OCI-LY1 (cell line): Measurements from ENCODE around the gene CREB3L2.

Experiments
- H2AFZ ChIP-seq: fragments of 200-600 bp; sonication (generic), shearing (Covaris generic); 2 replicates; pipeline ENCODE4 v1.6.0; 2014; ENCODE audit warnings: antibody characterized with exemption, mild to moderate bottlenecking, low read length
- H3F3A ChIP-seq: fragments of 200-600 bp; sonication (generic), shearing (Covaris generic); 2 replicates; pipeline ENCODE4 v1.6.0; 2014; ENCODE audit warnings: mild to moderate bottlenecking, antibody characterized with exemption, low read length, moderate library complexity; ENCODE audit not compliant: insufficient read depth
- H3K27ac ChIP-seq: fragments of 200-600 bp; sonication (generic); 2 replicates; pipeline ENCODE4 v1.5.1; 2014; ENCODE audit warnings: low read length, mixed run types, mild to moderate bottlenecking, low read depth; ENCODE audit not compliant: poor library complexity, severe bottlenecking
- H3K27me3 ChIP-seq: fragments of 200-600 bp; sonication (generic); 2 replicates; pipeline ENCODE4 v1.6.0; 2014; ENCODE audit warnings: antibody characterized with exemption, mild to moderate bottlenecking, low read length, moderate library complexity; ENCODE audit not compliant: insufficient read depth
- H3K36me3 ChIP-seq: fragments of 200-600 bp; sonication (generic); 2 replicates; pipeline ENCODE4 v1.6.1; 2014; ENCODE audit warnings: mild to moderate bottlenecking, antibody characterized with exemption, low read length, moderate library complexity, mixed read lengths; ENCODE audit not compliant: insufficient read depth
- H3K4me1 ChIP-seq: fragments of 200-600 bp; sonication (generic); 2 replicates; pipeline ENCODE4 v1.5.1; 2014; ENCODE audit warnings: mild to moderate bottlenecking, low read length, moderate library complexity; ENCODE audit not compliant: insufficient read depth, severe bottlenecking
- H3K4me2 ChIP-seq: fragments of 200-600 bp; sonication (generic), shearing (Covaris generic); 2 replicates; pipeline ENCODE4 v1.6.1; 2014; ENCODE audit warnings: low read length
- H3K4me3 ChIP-seq: fragments of 200-600 bp; sonication (generic); 2 replicates; pipeline ENCODE4 v1.5.1; 2014; ENCODE audit warnings: low read length, low read depth, mild to moderate bottlenecking, mixed read lengths; ENCODE audit not compliant: poor library complexity, severe bottlenecking
- H3K79me2 ChIP-seq: fragments of 200-600 bp; shearing (Covaris generic); 2 replicates; pipeline ENCODE4 v1.6.1; 2016; ENCODE audit warnings: mixed run types, low read length, mixed read lengths; ENCODE audit not compliant: insufficient read depth
- H3K9ac ChIP-seq: fragments of 200-600 bp; sonication (generic), shearing (Covaris generic); 2 replicates; pipeline ENCODE4 v1.6.1; 2014; ENCODE audit warnings: mild to moderate bottlenecking, low read length, mixed read lengths
- H3K9me2 ChIP-seq: fragments of 200-600 bp; sonication (generic), shearing (Covaris generic); 2 replicates; pipeline ENCODE4 v1.6.1; 2014; ENCODE audit warnings: low read depth, mild to moderate bottlenecking, low read length, mixed read lengths
- H3K9me3 ChIP-seq: fragments of 200-600 bp; shearing (Covaris generic); 2 replicates; pipeline ENCODE4 v1.6.1; 2014; ENCODE audit warnings: low read length, mixed read lengths
- H4K20me1 ChIP-seq: fragments of 200-600 bp; sonication (generic), shearing (Covaris generic); 2 replicates; pipeline ENCODE4 v1.6.0; 2016; ENCODE audit warnings: mild to moderate bottlenecking, low read length; ENCODE audit not compliant: insufficient read depth
- CTCF ChIP-seq: fragments of 200-600 bp; sonication (generic), shearing (Covaris generic); IDR thresholded peaks from 2 replicates; pipeline ENCODE4 v1.5.1; 2017; ENCODE audit warnings: mild to moderate bottlenecking, antibody characterized with exemption, low read length, moderate library complexity, mixed read lengths
- EZH2 ChIP-seq: fragments of 200-600 bp; sonication (generic), shearing (Covaris generic); IDR thresholded peaks from 2 replicates; pipeline ENCODE4 v1.8.0; 2017; ENCODE audit warnings: borderline replicate concordance, mixed run types, mild to moderate bottlenecking, antibody characterized with exemption, low read length, moderate library complexity, mixed read lengths

The CREB3L2 gene

GRCh38 chr7:137919987-137920386 lies 81.9 kb downstream of the CREB3L2 start:
- H3K27ac ChIP-seq = no peak overlapping the region
- H3K4me3 ChIP-seq = no peak overlapping the region
- H3K79me2 ChIP-seq = no peaks in the 10 kb centered on the region
- TF ChIP-seq EZH2 = no peak
- TF ChIP-seq CTCF = no peak
- H2AFZ ChIP-seq = no peak overlapping the region
- H3K9me2 ChIP-seq = no peaks in the 10 kb centered on the region
- no peak overlapping the region for H3K4me2 ChIP-seq
- H3K9ac ChIP-seq = no peak overlapping the region
- no peaks in the 10 kb centered on the region for H3K36me3 ChIP-seq
- no peaks in the 10 kb centered on the region; the same call in 1 of the 2 replicates for H3K27me3 ChIP-seq
- H3K9me3 ChIP-seq = no peaks in the 10 kb centered on the region
- no peaks in the 10 kb centered on the region for H4K20me1 ChIP-seq
- no peaks in the 10 kb centered on the region for H3K4me1 ChIP-seq
- H3F3A ChIP-seq = no peaks in the 10 kb centered on the region

- TF ChIP-seq CTCF (no peak), EZH2 (no peak)
- H3K27me3 ChIP-seq = no peaks in the 10 kb centered on the region; the same call in 1 of the 2 replicates
- H3K4me3 ChIP-seq = no peak overlapping the region
- H3K27ac ChIP-seq = no peak overlapping the region
- H3K79me2 ChIP-seq = no peaks in the 10 kb centered on the region
- no peak overlapping the region for H3K4me2 ChIP-seq
- H3K4me1 ChIP-seq = no peaks in the 10 kb centered on the region
- no peaks in the 10 kb centered on the region for H3F3A ChIP-seq
- H2AFZ ChIP-seq = no peak overlapping the region
- no peaks in the 10 kb centered on the region for H3K36me3 ChIP-seq
- no peaks in the 10 kb centered on the region for H3K9me3 ChIP-seq
- H3K9ac ChIP-seq = no peak overlapping the region
- H3K9me2 ChIP-seq = no peaks in the 10 kb centered on the region
- no peaks in the 10 kb centered on the region for H4K20me1 ChIP-seq
These were observed 84.8 kb downstream of the CREB3L2 start for GRCh38 chr7:137916980-137917645.

- Histone ChIP-seq H3K27ac (no peak overlapping the region), H3K79me2 (no peaks in the 10 kb centered on the region), H3K9me3 (no peaks in the 10 kb centered on the region), H3K27me3 (no peaks in the 10 kb centered on the region; the same call in 1 of the 2 replicates), H3K36me3 (no peaks in the 10 kb centered on the region), H3K4me2 (no peak overlapping the region), H3K4me1 (no peaks in the 10 kb centered on the region), H3K9ac (no peak overlapping the region), H3K9me2 (no peaks in the 10 kb centered on the region), H3F3A (no peaks in the 10 kb centered on the region), H3K4me3 (no peak overlapping the region), H2AFZ (no peak overlapping the region), H4K20me1 (no peaks in the 10 kb centered on the region)
- TF ChIP-seq EZH2 (no peak), CTCF (no peak)
These were observed 85.3 kb downstream of the CREB3L2 start for GRCh38 chr7:137916564-137916963.
